ENCODE data around the gene ZNF639. TPM values are rescaled to one million over a fixed set of nuclear protein-coding genes. Genes with fewer than 3 reads are reported as not detected.

The ZNF639 gene
- total RNA-seq, 2 donors from 2014 or later, result 18.6 to 29.4 TPM

DNA sequence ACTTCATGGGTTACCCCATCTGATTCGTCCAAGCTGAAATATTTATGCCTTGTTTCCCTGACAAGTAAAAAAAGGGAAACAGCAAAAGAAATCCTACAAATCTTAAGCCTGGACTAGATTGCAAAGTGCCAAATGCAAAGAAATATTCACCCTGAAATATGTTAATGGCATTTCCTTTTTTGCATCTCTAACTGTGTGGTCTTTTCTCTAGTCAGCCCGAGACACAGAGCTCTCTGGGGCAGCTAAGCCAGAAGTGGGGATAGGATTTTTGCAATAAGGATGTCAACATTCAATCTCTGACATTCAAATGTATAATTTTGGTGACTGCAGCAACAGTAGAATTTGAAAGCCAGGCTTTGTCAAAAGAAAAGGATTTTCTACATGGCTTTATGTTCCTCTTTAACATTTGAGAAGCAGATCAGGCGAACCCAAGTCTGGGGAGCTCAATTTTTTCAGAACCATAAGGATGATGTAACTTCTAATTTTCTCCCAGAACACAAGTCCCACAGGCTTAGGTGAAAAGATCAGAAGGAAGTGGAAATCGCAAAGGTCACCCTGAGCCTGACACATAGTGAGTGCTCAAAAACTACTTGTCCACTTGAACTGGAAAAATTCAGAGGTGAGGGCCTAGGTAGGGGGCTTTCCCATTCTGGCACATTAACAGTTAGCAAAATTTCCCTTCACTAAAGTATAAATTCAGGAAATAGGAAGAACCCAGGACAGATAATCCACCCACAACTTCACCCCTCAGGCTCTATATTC, 43.7 kb upstream of the ZNF639 start:
- Histone ChIP-seq H3K36me3 (no peaks in the 10 kb centered on the region), H3K4me1 (no peaks in the 10 kb centered on the region), H3K27ac (no peak overlapping the region), H3K9ac (ENCODE audit: low read depth in 2 of 2, low read length in 2 of 2) (no peak overlapping the region), H3K9me3 (no peaks in the 10 kb centered on the region), H3K27me3 (no peaks in the 10 kb centered on the region), H3K4me3 (no peak overlapping the region)
- DNase-seq, result no peak
- intact Hi-C loops (cut with DNase I), result no loop called here
- no peak for TF ChIP-seq CTCF (IDR thresholded peaks at IDR 0.05)

GRCh38 chr3:179279837-179280236, 43.0 kb upstream of the ZNF639 start:
- H3K27ac ChIP-seq, result no peak overlapping the region
- H3K27me3 ChIP-seq, result no peaks in the 10 kb centered on the region
- no peak for TF ChIP-seq CTCF (IDR thresholded peaks at IDR 0.05)
- no peaks in the 10 kb centered on the region for H3K9me3 ChIP-seq
- H3K9ac ChIP-seq (ENCODE audit: low read depth in 2 of 2, low read length in 2 of 2), result no peak overlapping the region
- intact Hi-C loops (cut with DNase I), result no loop called here
- H3K4me3 ChIP-seq, result no peak overlapping the region
- no peaks in the 10 kb centered on the region for H3K4me1 ChIP-seq
- H3K36me3 ChIP-seq, result no peaks in the 10 kb centered on the region
- no peak for DNase-seq

DNA sequence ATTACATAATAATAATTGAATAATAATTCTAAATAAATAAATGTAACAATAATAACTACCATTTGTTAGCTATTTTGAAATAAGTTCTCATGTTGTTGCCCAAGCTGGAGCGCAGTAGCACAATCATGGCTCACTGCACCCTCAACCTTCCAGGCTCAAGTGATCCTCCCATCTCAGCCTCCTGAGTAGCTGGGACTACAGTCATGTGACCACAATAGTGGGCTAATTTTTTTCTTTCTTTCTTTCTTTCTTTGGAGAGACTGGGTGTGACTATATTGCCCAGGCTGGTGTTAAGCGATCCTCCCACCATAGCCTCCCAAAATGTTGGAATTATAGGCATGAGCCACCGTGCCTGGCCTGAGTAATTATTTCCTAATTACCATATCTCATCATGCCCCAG, 41.0 kb upstream of the ZNF639 start:
- no peaks in the 10 kb centered on the region for H3K36me3 ChIP-seq
- no peak overlapping the region for H3K4me3 ChIP-seq
- H3K27me3 ChIP-seq, result no peaks in the 10 kb centered on the region
- no peak for TF ChIP-seq CTCF (IDR thresholded peaks at IDR 0.05)
- intact Hi-C loops (cut with DNase I), result no loop called here
- H3K4me1 ChIP-seq, result no peaks in the 10 kb centered on the region
- DNase-seq, result no peak
- no peak overlapping the region for H3K9ac ChIP-seq (ENCODE audit: low read depth in 2 of 2, low read length in 2 of 2)
- H3K27ac ChIP-seq, result no peak overlapping the region
- H3K9me3 ChIP-seq, result no peaks in the 10 kb centered on the region

DNA sequence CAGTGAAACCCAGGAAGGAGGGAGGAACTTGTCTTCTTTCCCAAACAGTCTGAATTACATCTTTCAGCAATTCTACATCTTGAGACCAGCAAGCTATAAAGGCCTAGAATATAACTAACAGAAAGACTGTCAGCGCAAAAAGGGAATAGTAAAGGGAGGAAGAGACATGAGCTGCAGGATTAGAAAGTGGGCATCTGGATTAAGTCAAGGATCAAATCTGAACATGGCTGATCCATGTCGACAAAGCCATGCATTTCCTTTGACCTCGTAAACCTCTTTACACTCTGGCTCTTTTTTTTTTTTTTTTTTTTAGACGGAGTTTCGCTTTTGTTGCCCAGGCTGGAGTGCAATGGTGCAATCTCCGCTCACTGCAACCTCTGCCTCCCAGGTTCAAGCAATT, 36.5 kb upstream of the ZNF639 start:
- DNase-seq, result no peak
- H3K4me1 ChIP-seq, result no peaks in the 10 kb centered on the region
- no peaks in the 10 kb centered on the region for H3K36me3 ChIP-seq
- no peak overlapping the region for H3K27ac ChIP-seq
- H3K4me3 ChIP-seq, result no peak overlapping the region
- H3K9me3 ChIP-seq, result no peaks in the 10 kb centered on the region
- H3K27me3 ChIP-seq, result no peaks in the 10 kb centered on the region
- H3K9ac ChIP-seq (ENCODE audit: low read depth in 2 of 2, low read length in 2 of 2), result no peak overlapping the region
- TF ChIP-seq CTCF (IDR thresholded peaks at IDR 0.05), result no peak
- intact Hi-C loops (cut with DNase I), result no loop called here

GRCh38 chr3:179288845-179289244, 34.0 kb upstream of the ZNF639 start:
- Histone ChIP-seq H3K9ac (ENCODE audit: low read depth in 2 of 2, low read length in 2 of 2) (no peak overlapping the region), H3K4me3 (no peak overlapping the region), H3K9me3 (no peaks in the 10 kb centered on the region), H3K4me1 (no peaks in the 10 kb centered on the region), H3K27me3 (no peaks in the 10 kb centered on the region), H3K36me3 (no peaks in the 10 kb centered on the region), H3K27ac (no peak overlapping the region)
- TF ChIP-seq CTCF (IDR thresholded peaks at IDR 0.05), result no peak
- no peak for DNase-seq
- intact Hi-C loops (cut with DNase I), result no loop called here

Measured in colonic mucosa (tissue), 4 donors.